Heart left ventricle (tissue), 16 donors: Measurements from ENCODE around the gene RCCD1. TPM values are rescaled to one million over a fixed set of nuclear protein-coding genes. Genes with fewer than 3 reads are reported as not detected.

ENCODE experiments used
- ATAC-seq, 4 donors: fragments of 200-7000 bp; cut with Tn5 transposase; one replicate each; pipeline ENCODE4 v1.9.1; 2020 to 2022; ENCODE audit warnings: moderate library complexity in 4 of 4, mild to moderate bottlenecking in 3 of 4, moderate number of reproducible peaks in 1 of 4
- DNase-seq, 5 donors: peaks; one replicate each; pipeline ENCODE4 v3.0.0-alpha.2; 2020
- H3K27ac ChIP-seq, 12 donors: fragments of 200-600 bp; sonication (generic) in 4 of 12; one replicate each; pipeline versions ENCODE4 v1.5.0 to v1.8.0; 2016 to 2022; ENCODE audit warnings: mild to moderate bottlenecking in 2 of 12
- H3K27me3 ChIP-seq, 9 donors: fragments of 200-600 bp; sonication (generic) in 2 of 9; one replicate each; pipeline versions ENCODE4 v1.5.1 to v1.8.0; 2016 to 2022; ENCODE audit warnings: mild to moderate bottlenecking in 3 of 9
- H3K36me3 ChIP-seq, 9 donors: fragments of 200-600 bp; sonication (generic) in 2 of 9; one replicate each; pipeline versions ENCODE4 v1.5.0 to v1.8.0; 2018 to 2022; ENCODE audit warnings: mild to moderate bottlenecking in 2 of 9
- H3K4me1 ChIP-seq, 12 donors: fragments of 200-600 bp; sonication (generic) in 4 of 12; one replicate each; pipeline versions ENCODE4 v1.5.0 to v1.8.0; 2016 to 2022; ENCODE audit warnings: mild to moderate bottlenecking in 3 of 12
- H3K4me3 ChIP-seq, 12 donors: fragments of 200-600 bp; sonication (generic) in 4 of 12; one replicate each; pipeline versions ENCODE4 v1.5.0 to v1.8.0; 2017 to 2022; ENCODE audit warnings: mild to moderate bottlenecking in 9 of 12, moderate library complexity in 4 of 12
- H3K9me3 ChIP-seq, 12 donors: fragments of 200-600 bp; sonication (generic) in 4 of 12; one replicate each; pipeline versions ENCODE4 v1.5.0 to v1.8.0; 2016 to 2022; ENCODE audit warnings: mild to moderate bottlenecking in 1 of 12
- POLR2A ChIP-seq, 2 donors: fragments of 450-650 bp; IDR thresholded peaks; one replicate each; pipeline ENCODE4 v1.6.1; 2017; ENCODE audit warnings: antibody characterized with exemption in 2 of 2, mild to moderate bottlenecking in 2 of 2, moderate library complexity in 2 of 2
- WGBS, 4 donors: extraction: QIAGEN DNeasy Blood & Tissue Kit in 2 of 4; methylation state at CpG; one replicate each; pipeline versions ENCODE4 v1.1.5 to v1.1.7; 2013 to 2018; 5-methylcytosine and 5-hydroxymethylcytosine counted together
- intact Hi-C, 10 donors: fragments of 100-400 bp; cut with DNase I; formaldehyde crosslinking; loops; one replicate each; pipeline versions ENCODE4 v1.11.1 to v1.14.2; 2022
- polyA plus RNA-seq, 2 donors: library from polyadenylated mRNA; stranded (reverse); fragments of 200-250 nt; gene quantifications; one replicate each; pipeline ENCODE4 v1.2.3, GENCODE V29; 2013
- total RNA-seq, 9 donors: library from RNA; depleted of rRNA in 2 of 9; stranded (reverse); fragments of >200 nt in 2 of 9; fragmentation: NEBNext Ultra II Directional in 3 of 9; extraction: Animal tissue kit (Norgen Biotek cat#: 25700) in 3 of 9; gene quantifications; one replicate each; pipeline versions ENCODE4 v1.1.0 to v1.2.4, GENCODE V29; 2016 to 2023
- TF ChIP-seq, protein P1 (sequence below), 12 donors: fragments of 200-600 bp; sonication (generic) in 4 of 12; IDR thresholded peaks; one replicate each; pipeline versions ENCODE4 v1.5.0 to v1.8.0; 2018 to 2022; ENCODE audit warnings: antibody characterized with exemption in 12 of 12, mild to moderate bottlenecking in 5 of 12
- donor health status: ischemic (EF 13 %, LVEDD 7.1; RV severe dilation, severe dysfunction).
- donor health status: healthy with polysubstance abuse.
- donor health status: DM: no; HTN: yes; CAD: no.
- donor health status: DM: no; HTN: no; CAD: no.
- donor health status: ischemic (EF 25% LVEDD 6.9; RV normal size, moderate dysfunction).
- donor health status: ischemic (EF 25% LVEDD 5.7; RV mildly dilated, moderate dysfunction).
- donor health status: healthy.
- donor health status: DM: yes; HTN: yes; CAD: no.
- donor health status: ischemic (EF 35%, LVEDD 5.7; RV mildly dilated, moderate dysfunction).
- donor health status: nonischemic (EF 11% LVEDD 7.7; RV severe dilation, severe dysfunction).
- donor health status: DM: yes; HTN: yes; CAD: no.
- donor health status: PGD.
- donor health status: ischemic (EF 29% LVEDD 5.4; RV normal size, mild dysfunction).
- donor health status: nonischemic (EF 23%, LVEDD 6.1; RV moderate dilation, normal function).

The RCCD1 gene
- total and polyA plus RNA-seq, 11 donors = 5.4 to 11.1 (median 6.9) TPM

DNA sequence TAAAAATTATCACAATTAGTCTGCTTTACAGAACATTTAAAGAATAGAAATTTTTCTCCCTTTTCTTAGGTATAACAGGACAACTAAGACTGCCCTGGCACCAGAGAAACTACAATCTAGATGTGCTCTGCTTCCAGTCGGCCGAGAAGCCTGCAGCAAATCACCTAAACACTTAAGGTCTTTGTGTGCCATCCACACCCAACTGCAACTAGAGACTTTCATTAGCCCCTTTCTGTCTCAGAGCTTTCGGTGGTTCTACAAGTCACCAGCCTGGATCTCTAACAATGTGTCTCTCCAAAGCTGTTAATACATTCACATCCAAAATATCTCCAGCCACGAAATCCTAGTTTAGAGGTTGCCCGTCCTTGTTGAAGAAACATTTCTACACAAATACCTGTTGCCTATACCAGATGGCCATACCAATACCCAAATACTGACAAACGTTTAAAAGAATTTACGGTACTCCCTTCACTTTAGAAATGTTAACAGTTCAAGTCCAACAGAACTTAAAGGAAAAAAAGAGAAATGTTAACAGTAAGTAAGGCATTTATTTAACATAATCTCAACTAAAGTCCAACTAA is 33.0 kb downstream of the RCCD1 start:
- no peak for TF ChIP-seq POLR2A (IDR thresholded peaks at IDR 0.05)
- TF ChIP-seq, protein P1, sequence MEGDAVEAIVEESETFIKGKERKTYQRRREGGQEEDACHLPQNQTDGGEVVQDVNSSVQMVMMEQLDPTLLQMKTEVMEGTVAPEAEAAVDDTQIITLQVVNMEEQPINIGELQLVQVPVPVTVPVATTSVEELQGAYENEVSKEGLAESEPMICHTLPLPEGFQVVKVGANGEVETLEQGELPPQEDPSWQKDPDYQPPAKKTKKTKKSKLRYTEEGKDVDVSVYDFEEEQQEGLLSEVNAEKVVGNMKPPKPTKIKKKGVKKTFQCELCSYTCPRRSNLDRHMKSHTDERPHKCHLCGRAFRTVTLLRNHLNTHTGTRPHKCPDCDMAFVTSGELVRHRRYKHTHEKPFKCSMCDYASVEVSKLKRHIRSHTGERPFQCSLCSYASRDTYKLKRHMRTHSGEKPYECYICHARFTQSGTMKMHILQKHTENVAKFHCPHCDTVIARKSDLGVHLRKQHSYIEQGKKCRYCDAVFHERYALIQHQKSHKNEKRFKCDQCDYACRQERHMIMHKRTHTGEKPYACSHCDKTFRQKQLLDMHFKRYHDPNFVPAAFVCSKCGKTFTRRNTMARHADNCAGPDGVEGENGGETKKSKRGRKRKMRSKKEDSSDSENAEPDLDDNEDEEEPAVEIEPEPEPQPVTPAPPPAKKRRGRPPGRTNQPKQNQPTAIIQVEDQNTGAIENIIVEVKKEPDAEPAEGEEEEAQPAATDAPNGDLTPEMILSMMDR (IDR thresholded peaks at IDR 0.05) = no peak
- WGBS, 4 donors = 64 to 76% (median 75%) methylated on average over 7 of the region's 7 CpGs
- DNase-seq = no peak
- Histone ChIP-seq H3K27ac (no peak overlapping the region), H3K36me3 (peaks cover 0 to 8% (median 0%) of the 10 kb centered on the region in 9 donors), H3K27me3 (no peaks in the 10 kb centered on the region), H3K4me3 (no peak overlapping the region), H3K9me3 (no peaks in the 10 kb centered on the region), H3K4me1 (peaks cover 0 to 18% (median 0%) of the 10 kb centered on the region in 12 donors)
- intact Hi-C loops = no loop called here
- no peak for ATAC-seq

DNA sequence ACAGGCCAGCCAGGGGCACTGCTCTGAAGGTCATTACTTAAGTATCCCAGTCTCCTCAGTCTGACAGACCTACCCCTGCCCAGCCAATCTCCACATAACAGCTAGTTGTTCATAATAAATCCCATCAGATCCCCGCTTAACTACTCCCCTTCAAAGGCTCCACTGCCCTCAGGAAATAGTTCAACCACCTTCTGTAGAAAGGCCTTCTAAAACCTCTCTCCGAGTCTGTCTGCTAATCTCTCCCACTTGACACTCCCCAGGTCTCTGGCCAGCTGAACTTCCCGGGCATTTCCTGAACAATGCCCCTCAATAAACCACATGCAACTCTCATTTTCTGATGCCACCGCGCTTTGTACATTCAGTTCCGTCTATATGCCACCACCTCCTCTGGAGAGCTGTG is 33.6 kb downstream of the RCCD1 start:
- H3K36me3 ChIP-seq = peaks cover 0 to 4% (median 0%) of the 10 kb centered on the region in 9 donors
- no peak overlapping the region for H3K27ac ChIP-seq
- H3K4me1 ChIP-seq = peaks cover 0 to 22% (median 0%) of the 10 kb centered on the region in 12 donors
- no peak overlapping the region for H3K4me3 ChIP-seq
- DNase-seq = no peak
- TF ChIP-seq POLR2A (IDR thresholded peaks at IDR 0.05) = no peak
- no peak for ATAC-seq
- H3K9me3 ChIP-seq = no peaks in the 10 kb centered on the region
- WGBS, 4 donors = 48 to 70% (median 56%) methylated on average over 6 of the region's 6 CpGs
- H3K27me3 ChIP-seq = no peaks in the 10 kb centered on the region
- intact Hi-C loops = no loop called here

DNA sequence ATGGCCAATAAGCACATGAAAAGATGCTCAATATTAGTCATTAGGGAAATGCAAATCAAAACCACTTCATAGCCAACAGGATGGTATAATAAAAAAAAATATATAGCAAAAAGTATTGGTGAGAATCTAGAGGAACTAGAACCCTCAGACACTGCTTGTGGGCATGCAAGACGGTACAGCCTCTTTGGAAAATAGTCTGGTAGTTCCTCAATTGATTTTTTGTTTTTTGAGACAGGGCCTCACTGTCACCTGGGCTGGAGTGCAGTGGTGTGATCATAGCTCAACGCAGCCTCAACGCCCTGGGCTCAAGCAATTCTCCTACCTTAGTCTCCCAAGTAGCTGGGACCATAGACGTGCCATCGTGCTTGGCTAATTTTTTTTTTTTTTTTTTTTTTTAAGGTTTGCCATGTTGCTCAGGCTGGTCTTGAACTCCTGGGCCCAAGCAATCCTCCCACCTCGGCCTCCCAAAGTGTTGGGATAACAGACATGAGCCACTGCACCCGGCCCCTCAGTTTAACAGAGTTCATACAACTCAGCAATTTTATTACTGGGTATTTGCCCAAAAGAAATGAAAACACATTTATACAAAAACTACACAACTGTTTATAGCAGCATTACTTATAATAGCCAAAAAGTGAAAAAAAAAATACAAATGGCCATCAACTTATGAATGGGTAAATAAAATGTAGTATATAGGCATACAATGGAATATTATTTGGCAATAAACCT is 34.5 kb downstream of the RCCD1 start:
- Histone ChIP-seq H3K36me3 (no peaks in the 10 kb centered on the region), H3K27ac (no peak overlapping the region), H3K4me1 (peaks cover 0 to 27% (median 3%) of the 10 kb centered on the region in 12 donors), H3K9me3 (no peaks in the 10 kb centered on the region), H3K27me3 (no peaks in the 10 kb centered on the region), H3K4me3 (no peak overlapping the region)
- 73 to 96% (median 91%) methylated on average over 7 of the region's 7 CpGs for WGBS, 4 donors
- no peak for ATAC-seq
- DNase-seq = no peak
- intact Hi-C loops = no loop called here
- TF ChIP-seq POLR2A (IDR thresholded peaks at IDR 0.05) = no peak
- TF ChIP-seq, protein P1 (IDR thresholded peaks at IDR 0.05) = no peak

DNA sequence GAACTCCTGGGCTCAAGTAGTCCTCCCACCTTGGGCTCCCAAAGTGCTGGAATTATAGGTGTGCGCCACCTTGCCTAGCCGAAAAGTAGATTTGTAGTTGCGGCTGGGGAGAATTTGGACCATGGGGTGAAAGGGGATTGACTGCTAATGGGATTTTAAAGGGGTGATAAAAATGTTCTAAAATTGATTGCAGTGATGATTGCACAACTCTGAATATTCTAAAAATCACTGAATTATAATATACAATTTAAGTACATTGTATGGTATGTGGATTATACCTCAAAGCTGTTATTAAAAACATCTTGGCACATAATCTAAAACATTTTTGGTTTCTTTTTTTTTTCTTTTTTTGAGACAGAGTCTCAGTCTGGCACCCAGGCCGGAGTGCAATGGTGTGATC is 35.8 kb downstream of the RCCD1 start:
- Histone ChIP-seq H3K4me3 (no peak overlapping the region), H3K27me3 (no peaks in the 10 kb centered on the region), H3K4me1 (peaks cover 0 to 33% (median 3%) of the 10 kb centered on the region in 12 donors), H3K36me3 (no peaks in the 10 kb centered on the region), H3K27ac (no peak overlapping the region), H3K9me3 (no peaks in the 10 kb centered on the region)
- intact Hi-C loops = loop anchor here in 2 of 10 donors (5.0 kb wide), 1 partner anchor 33 kb away; no protein-coding TSS in a partner anchor
- DNase-seq (no peak), ATAC-seq (no peak)
- TF ChIP-seq, protein P1 (IDR thresholded peaks at IDR 0.05) = no peak
- no peak for TF ChIP-seq POLR2A (IDR thresholded peaks at IDR 0.05)
- 96 to 99% (median 98%) methylated on average over 4 of the region's 4 CpGs for WGBS, 4 donors
